ENCODE measurements around the gene STUB1.

Gene STUB1

DNA sequence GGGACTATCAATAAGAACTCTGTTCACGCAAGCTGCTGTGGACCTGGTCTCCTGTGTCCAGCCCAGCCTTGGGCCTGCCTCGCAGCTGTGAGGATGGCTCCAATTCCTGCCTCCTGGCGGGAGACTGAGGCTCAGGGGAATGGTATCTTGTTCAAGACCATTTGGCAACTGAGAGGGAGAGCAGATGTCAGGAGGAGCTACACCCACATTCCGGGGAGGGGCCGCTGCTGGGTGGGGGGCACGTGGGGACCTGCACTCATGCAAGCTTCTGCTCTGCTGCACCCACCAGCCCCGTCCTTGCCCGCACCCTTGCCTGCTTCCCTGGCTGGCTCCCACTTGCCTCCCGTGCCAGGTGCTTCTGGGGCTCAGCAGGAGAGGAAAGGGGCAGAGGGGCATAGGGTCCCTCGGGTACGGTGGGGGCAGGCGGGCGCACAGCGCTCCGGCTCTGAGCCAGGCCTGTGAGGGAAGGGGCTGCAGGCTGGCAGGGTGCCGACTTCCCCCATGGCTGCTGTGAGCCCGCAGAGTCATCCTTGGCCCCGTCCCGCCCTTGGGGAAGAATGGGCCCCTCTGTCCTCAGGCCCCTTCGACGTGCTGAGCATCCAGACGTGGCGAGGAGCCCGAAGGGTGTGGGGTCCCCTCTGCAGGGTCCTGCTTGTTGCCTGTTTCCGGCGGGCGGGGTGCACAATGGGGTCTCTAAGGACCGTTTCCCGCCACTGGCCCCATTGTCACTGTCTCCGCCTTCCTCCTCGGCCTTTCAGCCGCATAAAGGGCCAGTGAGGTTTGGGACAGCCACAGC is 37.4 kb downstream of the STUB1 start:
- TF ChIP-seq CTCF (conservative IDR thresholded peaks at IDR 0.05; ENCODE audit: low read length) = no peak
- DNase-seq (ENCODE audit: low read depth) = no peak
- no peak overlapping the region for H3K4me3 ChIP-seq (ENCODE audit: low read length)

GRCh38 chr16:718389-718788 is 38.2 kb downstream of the STUB1 start:
- no peak for DNase-seq (ENCODE audit: low read depth)
- TF ChIP-seq CTCF (conservative IDR thresholded peaks at IDR 0.05; ENCODE audit: low read length) = no peak
- no peak overlapping the region for H3K4me3 ChIP-seq (ENCODE audit: low read length)

DNA sequence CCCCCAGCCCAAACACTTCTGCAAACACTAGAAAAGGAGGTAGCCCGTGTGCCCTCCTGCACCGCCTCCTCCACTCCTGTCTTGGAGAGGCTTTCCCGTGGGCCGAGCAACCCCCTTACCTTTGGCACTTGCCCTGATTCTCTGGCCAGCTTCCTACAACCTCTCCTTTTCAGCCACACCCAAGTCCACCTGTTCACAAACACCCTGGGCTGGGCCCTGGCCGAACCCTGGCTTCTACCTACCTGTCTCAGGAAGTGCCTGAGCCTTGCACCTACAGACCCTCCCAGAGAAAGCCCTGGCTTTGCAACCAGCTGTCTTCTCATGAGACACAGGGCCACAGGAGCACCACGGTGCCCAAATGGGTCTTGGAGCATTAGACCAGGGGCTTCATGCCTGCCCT is 38.7 kb downstream of the STUB1 start:
- TF ChIP-seq CTCF (conservative IDR thresholded peaks at IDR 0.05; ENCODE audit: low read length) = no peak
- DNase-seq (ENCODE audit: low read depth) = no peak
- no peak overlapping the region for H3K4me3 ChIP-seq (ENCODE audit: low read length)

DNA sequence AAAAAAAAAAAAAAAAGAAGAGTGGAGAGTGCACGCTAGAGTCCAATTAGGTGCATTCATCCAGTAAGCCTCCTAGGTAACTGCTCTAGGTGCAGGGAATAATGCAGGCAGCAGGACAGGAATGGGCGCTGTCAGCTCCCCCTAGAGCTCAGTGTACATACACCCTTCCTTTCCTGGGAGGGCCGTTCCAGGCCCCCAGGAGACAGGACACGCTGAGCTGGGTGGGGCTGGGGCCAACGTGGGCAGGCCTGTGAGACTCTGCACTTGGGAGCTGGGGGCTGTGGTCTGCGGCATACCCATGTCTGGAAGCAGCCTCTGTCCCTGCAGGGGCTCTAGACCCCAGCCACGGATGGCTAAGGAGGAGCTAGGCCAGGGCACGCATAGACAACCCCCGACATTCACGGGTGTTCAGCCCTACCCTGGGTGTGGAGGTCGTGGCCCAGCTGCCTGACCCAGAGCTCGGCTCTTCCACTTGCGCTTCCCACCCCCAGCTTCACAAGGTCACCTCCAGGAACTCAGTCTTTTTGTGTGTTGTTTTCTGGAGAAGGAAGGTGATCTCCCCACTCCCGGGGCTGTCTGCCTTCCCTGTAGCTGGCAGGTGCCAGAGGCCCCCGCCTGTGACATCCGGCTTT is 39.7 kb downstream of the STUB1 start:
- peak overlapping the region; percentile 70 for H3K4me3 ChIP-seq (ENCODE audit: low read length)
- peak; percentile 29 for TF ChIP-seq CTCF (conservative IDR thresholded peaks at IDR 0.05; ENCODE audit: low read length)
- no peak for DNase-seq (ENCODE audit: low read depth)

DNA sequence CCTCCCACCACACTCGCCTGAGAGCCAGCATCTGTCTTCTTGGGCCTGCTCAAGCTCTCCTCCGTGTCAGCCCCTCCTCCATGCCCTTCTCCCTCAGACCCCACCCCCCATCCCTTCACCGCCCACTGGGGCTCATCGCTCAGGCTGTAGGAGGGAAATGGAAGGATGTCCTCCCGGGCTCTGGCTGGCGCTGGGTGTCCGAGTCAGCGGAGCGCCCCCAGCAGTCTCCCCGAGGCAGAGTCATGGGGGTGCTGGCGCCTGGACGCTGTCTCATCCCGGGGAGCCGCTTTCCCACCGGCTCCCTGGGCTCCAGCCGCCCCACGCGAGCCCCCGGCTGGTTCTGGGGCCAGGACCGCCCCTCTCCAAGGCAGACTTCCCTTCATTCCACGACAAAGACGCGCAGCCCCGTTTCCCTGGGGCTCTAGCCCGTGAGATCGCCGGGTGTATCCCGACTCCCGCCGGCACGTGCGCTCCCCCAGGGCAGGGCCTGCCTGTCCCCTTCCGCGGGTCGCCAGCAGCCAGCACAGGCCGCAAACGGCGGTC is 40.3 kb downstream of the STUB1 start:
- TF ChIP-seq CTCF (conservative IDR thresholded peaks at IDR 0.05; ENCODE audit: low read length) = peak; percentile 37; the same call in 1 of the 2 replicates
- peak; percentile 59 for DNase-seq (ENCODE audit: low read depth)
- peak overlapping the region; percentile 70 for H3K4me3 ChIP-seq (ENCODE audit: low read length)

GRCh38 chr16:720990-721764 is 41.0 kb downstream of the STUB1 start, which contains the start of gene ANTKMT:
Gene ANTKMT, plus strand, starts transcription at chr16:721146. Its CDS starts 129 bp downstream, at chr16:721275.
- no peak for TF ChIP-seq CTCF (conservative IDR thresholded peaks at IDR 0.05; ENCODE audit: low read length)

More at GRCh38 chr16:720990-721764, 41.0 kb downstream of the STUB1 start, which contains the start of gene ANTKMT:
- DNase-seq (ENCODE audit: low read depth) = peak; percentile 67
- peak within 1 kb of the TSS; percentile 70 for H3K4me3 ChIP-seq (ENCODE audit: low read length)

All from AG10803 (cell line).